SH-SY5Y (cell line): ENCODE data around the gene SLX9.

Experiments
- GATA2 ChIP-seq: IDR thresholded peaks from 2 replicates; pipeline ENCODE4 v1.6.1; 2011; ENCODE audit warnings: mild to moderate bottlenecking, low read depth, low read length
- GATA3 ChIP-seq: IDR thresholded peaks from 2 replicates; pipeline ENCODE4 v1.6.1; 2011; ENCODE audit warnings: low read depth, mild to moderate bottlenecking, low read length, moderate library complexity

GRCh38 chr21:44919111-44919912 is 20.5 kb upstream of the SLX9 start:
- TF ChIP-seq GATA2: no peak
- no peak for TF ChIP-seq GATA3
